OCI-LY1 (cell line): ENCODE data around the gene KRT78.

Experiments used
- EZH2 ChIP-seq: fragments of 200-600 bp; sonication (generic), shearing (Covaris generic); IDR thresholded peaks from 2 replicates; pipeline ENCODE4 v1.8.0; 2017; ENCODE audit warnings: borderline replicate concordance, mixed run types, mild to moderate bottlenecking, antibody characterized with exemption, low read length, moderate library complexity, mixed read lengths
- TF ChIP-seq, protein P1 (sequence below): fragments of 200-600 bp; sonication (generic), shearing (Covaris generic); IDR thresholded peaks from 2 replicates; pipeline ENCODE4 v1.5.1; 2017; ENCODE audit warnings: mild to moderate bottlenecking, antibody characterized with exemption, low read length, moderate library complexity, mixed read lengths

DNA sequence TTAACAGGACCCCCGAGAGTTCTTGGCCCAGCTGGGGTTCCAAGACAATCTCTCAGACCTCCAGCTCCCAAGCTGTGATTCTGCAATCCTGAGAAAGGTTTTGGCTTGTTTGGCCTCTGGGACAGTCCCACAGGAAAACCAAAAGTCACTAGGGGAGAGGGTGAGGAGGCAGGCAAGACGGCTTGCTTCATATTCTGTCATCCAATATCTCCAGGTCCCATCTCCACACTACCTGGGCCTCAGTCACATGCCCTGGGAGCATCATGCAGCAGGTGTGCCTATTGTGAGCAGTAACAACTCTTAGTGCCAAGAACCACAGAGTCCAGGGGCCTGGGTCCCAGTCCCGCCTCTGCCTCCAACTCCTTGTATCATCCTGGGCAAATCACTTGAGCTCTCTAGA is 16.3 kb downstream of the KRT78 start:
- TF ChIP-seq, protein P1, sequence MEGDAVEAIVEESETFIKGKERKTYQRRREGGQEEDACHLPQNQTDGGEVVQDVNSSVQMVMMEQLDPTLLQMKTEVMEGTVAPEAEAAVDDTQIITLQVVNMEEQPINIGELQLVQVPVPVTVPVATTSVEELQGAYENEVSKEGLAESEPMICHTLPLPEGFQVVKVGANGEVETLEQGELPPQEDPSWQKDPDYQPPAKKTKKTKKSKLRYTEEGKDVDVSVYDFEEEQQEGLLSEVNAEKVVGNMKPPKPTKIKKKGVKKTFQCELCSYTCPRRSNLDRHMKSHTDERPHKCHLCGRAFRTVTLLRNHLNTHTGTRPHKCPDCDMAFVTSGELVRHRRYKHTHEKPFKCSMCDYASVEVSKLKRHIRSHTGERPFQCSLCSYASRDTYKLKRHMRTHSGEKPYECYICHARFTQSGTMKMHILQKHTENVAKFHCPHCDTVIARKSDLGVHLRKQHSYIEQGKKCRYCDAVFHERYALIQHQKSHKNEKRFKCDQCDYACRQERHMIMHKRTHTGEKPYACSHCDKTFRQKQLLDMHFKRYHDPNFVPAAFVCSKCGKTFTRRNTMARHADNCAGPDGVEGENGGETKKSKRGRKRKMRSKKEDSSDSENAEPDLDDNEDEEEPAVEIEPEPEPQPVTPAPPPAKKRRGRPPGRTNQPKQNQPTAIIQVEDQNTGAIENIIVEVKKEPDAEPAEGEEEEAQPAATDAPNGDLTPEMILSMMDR, result no peak
- TF ChIP-seq EZH2, result no peak
